K562 (cell line): ENCODE results near the gene ZBTB46. TPM values are rescaled to one million over a fixed set of nuclear protein-coding genes. Genes with fewer than 3 reads are reported as not detected.

Experiments used
- ATAC-seq: fragments of 200-7000 bp; cut with Tn5 transposase; 3 replicates; pipeline ENCODE4 v1.9.1; 2020; ENCODE audit warnings: moderate library complexity
- BruUV-seq: library from RNA; stranded (reverse); fragments of 400-500 nt; replicated peaks from 2 replicates; lab custom pipeline; 2021; lab: Mats Ljungman, UMichigan
- CTCF ChIA-PET: fragments of 300-600 bp; formaldehyde crosslinking; extraction: SDS; loops from one replicate; lab custom pipeline; 2021; ENCODE audit warnings: low intra/inter-chr PET ratio; lab: Yijun Ruan, JAX
- POLR2A ChIA-PET: fragments of 300-600, 350-650 bp; sonication (Branson Sonifier 250); formaldehyde crosslinking; extraction: SDS; loops from one replicate; lab custom pipeline; 2021; ENCODE audit warnings: antibody characterized with exemption, inconsistent platforms; lab: Yijun Ruan, JAX
- DNase-seq, 4 experiments: peaks; one replicate each; pipeline versions ENCODE4 v3.0.0 to v3.0.0-alpha.2; 2011 to 2018; ENCODE audit warnings: low spot score in 3 of 4, mixed read lengths in 3 of 4; ENCODE audit errors: extremely low read depth in 1 of 4
- FAIRE-seq: peaks from 2 replicates; lab custom pipeline; 2011; peaks lifted over from hg19 to GRCh38; lab: Jason Lieb, UNC
- H2AFZ ChIP-seq: 2 replicates; pipeline ENCODE4 v1.6.0; 2011; ENCODE audit warnings: low read depth, low read length, control low read depth, inconsistent platforms
- H3K27ac ChIP-seq: fragments of 200-600 bp; 3 replicates; pipeline ENCODE4 v1.8.0; 2011; ENCODE audit warnings: low read depth, mild to moderate bottlenecking, control low read depth, inconsistent platforms, low read length, moderate library complexity, mixed read lengths; ENCODE audit errors: extremely low read depth
- H3K27me3 ChIP-seq, 2 experiments: fragments of 300-600 bp in 1 of 2; 2 replicates in 1 of 2; 3 replicates in 1 of 2; pipeline versions ENCODE4 v1.6.0 to v1.8.0; 2011; ENCODE audit warnings: inconsistent platforms in 2 of 2, low read length in 2 of 2, mild to moderate bottlenecking in 1 of 2, mixed read lengths in 1 of 2, moderate library complexity in 1 of 2; ENCODE audit not compliant: control insufficient read depth in 2 of 2, insufficient read depth in 2 of 2
- H3K36me3 ChIP-seq: fragments of 300-600 bp; 3 replicates; pipeline ENCODE4 v1.8.0; 2011; ENCODE audit warnings: mild to moderate bottlenecking, low read length, inconsistent platforms; ENCODE audit not compliant: control insufficient read depth, insufficient read depth
- H3K4me1 ChIP-seq, 2 experiments: fragments of 200-600 bp in 1 of 2; replicated peaks in 1 of 2; 2 replicates in 1 of 2; 3 replicates in 1 of 2; pipeline versions ENCODE4 v1.5.1 to v1.8.0; 2011; ENCODE audit warnings: inconsistent platforms in 2 of 2, low read length in 2 of 2, mild to moderate bottlenecking in 1 of 2, mixed read lengths in 1 of 2, moderate library complexity in 1 of 2; ENCODE audit not compliant: control insufficient read depth in 2 of 2, insufficient read depth in 2 of 2
- H3K4me2 ChIP-seq: 2 replicates; pipeline ENCODE4 v1.6.1; 2011; ENCODE audit warnings: low read length, control low read depth, inconsistent platforms, mixed read lengths; ENCODE audit not compliant: insufficient read depth
- H3K4me3 ChIP-seq: fragments of 200-600 bp; sonication (generic), shearing (Covaris generic); 2 replicates; pipeline ENCODE4 v1.5.1; 2016; ENCODE audit warnings: control low read depth, inconsistent platforms
- H3K79me2 ChIP-seq: fragments of 200-600 bp; 3 replicates; pipeline ENCODE4 v1.8.0; 2011; ENCODE audit warnings: low read length, inconsistent platforms; ENCODE audit not compliant: control insufficient read depth, insufficient read depth
- H3K9ac ChIP-seq, 2 experiments: 2 replicates each; pipeline versions ENCODE4 v1.6.0 to v1.6.1; 2011; ENCODE audit warnings: low read depth in 2 of 2, low read length in 2 of 2, control low read depth in 1 of 2, inconsistent platforms in 1 of 2, mild to moderate bottlenecking in 1 of 2, mixed read lengths in 1 of 2; ENCODE audit not compliant: insufficient read depth in 1 of 2
- H3K9me1 ChIP-seq: one replicate; pipeline ENCODE4 v1.6.0; 2011; ENCODE audit warnings: inconsistent platforms, mild to moderate bottlenecking, low read length, moderate library complexity; ENCODE audit not compliant: control insufficient read depth, insufficient read depth
- H3K9me3 ChIP-seq: replicated peaks from 2 replicates; pipeline ENCODE4 v1.5.1; 2011; ENCODE audit warnings: low read depth, low read length, inconsistent platforms; ENCODE audit not compliant: control insufficient read depth, insufficient read depth
- H4K20me1 ChIP-seq: replicated peaks from 2 replicates; pipeline ENCODE4 v1.6.1; 2011; ENCODE audit warnings: low read length, inconsistent platforms, mixed read lengths; ENCODE audit not compliant: control insufficient read depth, insufficient read depth
- BRF2 ChIP-seq: IDR thresholded peaks from 3 replicates; pipeline ENCODE4 v1.6.1; 2011; ENCODE audit warnings: borderline replicate concordance, mild to moderate bottlenecking; ENCODE audit not compliant: insufficient read length, insufficient read depth
- CREBBP ChIP-seq: IDR thresholded peaks from one replicate; pipeline ENCODE4 v1.6.1; 2012; ENCODE audit warnings: low read depth, mild to moderate bottlenecking, control low read depth, inconsistent platforms, low read length
- RBM22 ChIP-seq: fragments of 200-400 bp; formaldehyde crosslinking; IDR thresholded peaks from 2 replicates; pipeline ENCODE4 v1.6.1; 2018; ENCODE audit warnings: low read length, low read depth; ENCODE audit not compliant: poor library complexity, severe bottlenecking
- ZC3H8 ChIP-seq: fragments of 450-650 bp; IDR thresholded peaks from 2 replicates; pipeline ENCODE4 v1.6.1; 2017
- ZFP1 ChIP-seq: fragments of 450-650 bp; formaldehyde crosslinking; IDR thresholded peaks from 2 replicates; pipeline ENCODE4 v1.4.0; 2020; ENCODE audit warnings: mild to moderate bottlenecking, mixed read lengths
- ZKSCAN1 ChIP-seq: fragments of 150-350 bp; IDR thresholded peaks from 2 replicates; pipeline ENCODE4 v1.6.1; 2016; ENCODE audit warnings: low read depth, low read length
- ZNF57 ChIP-seq: fragments of 450-650 bp; formaldehyde crosslinking; IDR thresholded peaks from 2 replicates; pipeline ENCODE4 v1.4.0; 2020; ENCODE audit warnings: mild to moderate bottlenecking, moderate library complexity
- WGBS: fragments of 100-300 bp; shearing (Covaris generic); methylation state at CpG from one replicate; pipeline ENCODE4 v1.1.6; 2016; ENCODE audit warnings: low coverage, mixed read lengths; ENCODE audit not compliant: insufficient coverage; ENCODE audit errors: missing lambda C conversion rate; 5-methylcytosine and 5-hydroxymethylcytosine counted together
- in situ Hi-C: fragments of 300-500 bp; cut with MboI; formaldehyde crosslinking; loops from 4 replicates; pipeline ENCODE4 v1.15.0; 2018; ENCODE audit warnings: inconsistent platforms, mixed read lengths
- intact Hi-C: fragments of 100-400 bp; cut with micrococcal nuclease; formaldehyde crosslinking; loops from 2 replicates; pipeline ENCODE4 v1.14.2; 2022
- polyA plus RNA-seq, 8 experiments: library from polyadenylated mRNA; depleted of rRNA in 4 of 8; stranded (reverse) in 5 of 8; unstranded in 3 of 8; fragments of >200 nt; fragmentation: Nextera tagmentation in 2 of 8; fragmentation: Illumina TruSeq in 1 of 8; extraction: Ambion mirVana in 2 of 8; extraction: Trizol in 1 of 8; gene quantifications; 2 replicates each; pipeline versions ENCODE4 v1.2.1 to v1.2.3, GENCODE V29; 2011 to 2014; ENCODE audit warnings: inconsistent platforms in 1 of 8, missing spikeins in 1 of 8
- total RNA-seq, 7 experiments: library from RNA; depleted of rRNA in 6 of 7; stranded (reverse); fragments of >200 nt in 6 of 7; fragmentation: Illumina TruSeq in 2 of 7; extraction: Trizol in 2 of 7; gene quantifications; 2 replicates each; pipeline versions ENCODE4 v1.2.1 to v1.2.3, GENCODE V29; 2011 to 2021; ENCODE audit warnings: low replicate concordance in 1 of 7
- TF ChIP-seq, protein P1 (sequence below), 2 experiments: IDR thresholded peaks; 2 replicates each; pipeline ENCODE4 v1.6.1; 2012; ENCODE audit warnings: improper control_type of control experiment in 2 of 2, low read depth in 2 of 2, low read length in 2 of 2, borderline replicate concordance in 1 of 2
- TF ChIP-seq, protein P2 (sequence below), 3 experiments: fragments of 200-800 bp in 1 of 3; fragments of 250-450 bp in 1 of 3; fragments of 450-650 bp in 1 of 3; sonication (Bioruptor Pico) in 1 of 3; sonication (Bioruptor generic) in 1 of 3; formaldehyde crosslinking in 1 of 3; IDR thresholded peaks; 2 replicates each; pipeline versions ENCODE4 v1.6.1 to v1.8.0; 2016 to 2022; ENCODE audit warnings: mild to moderate bottlenecking in 2 of 3, missing genetic modification characterization in 2 of 3, missing compliant biosample characterization in 1 of 3, moderate library complexity in 1 of 3

The ZBTB46 gene
- total and polyA plus RNA-seq, 9 of the 15 experiments (the other 6 are each of a cell fraction or from before 2014, with no cell fraction given), result 0.29 to 4.1 (median 1.1) TPM

DNA sequence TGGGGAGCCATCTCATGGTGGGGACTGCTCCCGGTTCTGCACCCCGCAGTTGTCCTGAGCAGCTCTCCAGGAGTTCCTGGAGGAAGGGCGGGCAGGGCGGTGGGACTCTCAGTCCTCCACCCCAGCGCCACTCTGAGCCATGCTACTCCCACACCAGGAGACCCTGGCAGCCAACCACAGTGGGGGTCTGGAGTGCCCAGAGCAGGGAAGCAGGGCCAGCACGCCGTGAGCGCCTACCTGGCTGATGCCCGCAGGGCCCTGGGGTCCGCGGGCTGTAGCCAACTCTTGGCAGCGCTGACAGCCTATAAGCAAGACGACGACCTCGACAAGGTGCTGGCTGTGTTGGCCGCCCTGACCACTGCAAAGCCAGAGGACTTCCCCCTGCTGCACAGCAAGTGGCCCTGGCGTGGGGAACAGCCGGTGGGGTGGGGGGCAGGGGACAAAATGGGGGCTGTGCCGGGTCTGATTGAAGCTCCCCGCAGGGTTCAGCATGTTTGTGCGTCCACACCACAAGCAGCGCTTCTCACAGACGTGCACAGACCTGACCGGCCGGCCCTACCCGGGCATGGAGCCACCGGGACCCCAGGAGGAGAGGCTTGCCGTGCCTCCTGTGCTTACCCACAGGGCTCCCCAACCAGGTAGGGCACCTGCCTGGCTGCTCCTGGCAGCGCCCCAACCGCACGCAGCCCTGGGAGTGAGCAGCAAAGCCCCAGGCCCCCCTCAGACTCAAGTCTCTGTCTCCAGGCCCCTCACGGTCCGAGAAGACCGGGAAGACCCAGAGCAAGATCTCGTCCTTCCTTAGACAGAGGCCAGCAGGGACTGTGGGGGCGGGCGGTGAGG, 136.3 kb downstream of the ZBTB46 start (continued):
- TF ChIP-seq BRF2, result no peak

GRCh38 chr20:63693733-63694583, 137.1 kb downstream of the ZBTB46 start:
- in situ Hi-C loops, result no loop called here
- Histone ChIP-seq H3K9me1 (no peaks in the 10 kb centered on the region), H3K9ac (0 out of 4 replicates have a peak overlapping the region, but pooled peaks of 1 of the 2 experiments have one; percentile 17), H3K36me3 (peaks cover 37% of the 10 kb centered on the region; the same call in 2 of the 3 replicates), H3K4me3 (no peak overlapping the region), H3K79me2 (no peaks in the 10 kb centered on the region), H2AFZ (no peak overlapping the region), H3K27ac (no peak overlapping the region), H3K4me1 (peaks cover 2 to 74% of the 10 kb centered on the region in 2 experiments; a peak in 3 of 5 replicates), H3K9me3 (no peaks in the 10 kb centered on the region), H3K4me2 (no peak overlapping the region), H3K27me3 (no peaks in the 10 kb centered on the region), H4K20me1 (no peaks in the 10 kb centered on the region; the same call in 1 of the 2 replicates)
- ChIA-PET CTCF (interaction anchor here (0.6 kb wide), 1 partner anchor 127 kb away, joined by 3 read pairs; no protein-coding TSS in a partner anchor), POLR2A (no interaction called here)
- no TSS peak for BruUV-seq
- WGBS, result 94% methylated on average over 18 of the region's 21 CpGs
- ATAC-seq, result no peak
- intact Hi-C loops, result no loop called here
- no peak for FAIRE-seq
- DNase-seq, result no peak
- no peak for TF ChIP-seq ZNF57 (CRISPR knock-in tag)
- TF ChIP-seq, protein P1, sequence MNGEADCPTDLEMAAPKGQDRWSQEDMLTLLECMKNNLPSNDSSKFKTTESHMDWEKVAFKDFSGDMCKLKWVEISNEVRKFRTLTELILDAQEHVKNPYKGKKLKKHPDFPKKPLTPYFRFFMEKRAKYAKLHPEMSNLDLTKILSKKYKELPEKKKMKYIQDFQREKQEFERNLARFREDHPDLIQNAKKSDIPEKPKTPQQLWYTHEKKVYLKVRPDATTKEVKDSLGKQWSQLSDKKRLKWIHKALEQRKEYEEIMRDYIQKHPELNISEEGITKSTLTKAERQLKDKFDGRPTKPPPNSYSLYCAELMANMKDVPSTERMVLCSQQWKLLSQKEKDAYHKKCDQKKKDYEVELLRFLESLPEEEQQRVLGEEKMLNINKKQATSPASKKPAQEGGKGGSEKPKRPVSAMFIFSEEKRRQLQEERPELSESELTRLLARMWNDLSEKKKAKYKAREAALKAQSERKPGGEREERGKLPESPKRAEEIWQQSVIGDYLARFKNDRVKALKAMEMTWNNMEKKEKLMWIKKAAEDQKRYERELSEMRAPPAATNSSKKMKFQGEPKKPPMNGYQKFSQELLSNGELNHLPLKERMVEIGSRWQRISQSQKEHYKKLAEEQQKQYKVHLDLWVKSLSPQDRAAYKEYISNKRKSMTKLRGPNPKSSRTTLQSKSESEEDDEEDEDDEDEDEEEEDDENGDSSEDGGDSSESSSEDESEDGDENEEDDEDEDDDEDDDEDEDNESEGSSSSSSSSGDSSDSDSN (IDR thresholded peaks at IDR 0.05; ENCODE audit: borderline replicate concordance in 1 of 2, low read depth in 2 of 2, low read length in 2 of 2), result no peak
- TF ChIP-seq ZFP1, result no peak
- TF ChIP-seq, protein P2, sequence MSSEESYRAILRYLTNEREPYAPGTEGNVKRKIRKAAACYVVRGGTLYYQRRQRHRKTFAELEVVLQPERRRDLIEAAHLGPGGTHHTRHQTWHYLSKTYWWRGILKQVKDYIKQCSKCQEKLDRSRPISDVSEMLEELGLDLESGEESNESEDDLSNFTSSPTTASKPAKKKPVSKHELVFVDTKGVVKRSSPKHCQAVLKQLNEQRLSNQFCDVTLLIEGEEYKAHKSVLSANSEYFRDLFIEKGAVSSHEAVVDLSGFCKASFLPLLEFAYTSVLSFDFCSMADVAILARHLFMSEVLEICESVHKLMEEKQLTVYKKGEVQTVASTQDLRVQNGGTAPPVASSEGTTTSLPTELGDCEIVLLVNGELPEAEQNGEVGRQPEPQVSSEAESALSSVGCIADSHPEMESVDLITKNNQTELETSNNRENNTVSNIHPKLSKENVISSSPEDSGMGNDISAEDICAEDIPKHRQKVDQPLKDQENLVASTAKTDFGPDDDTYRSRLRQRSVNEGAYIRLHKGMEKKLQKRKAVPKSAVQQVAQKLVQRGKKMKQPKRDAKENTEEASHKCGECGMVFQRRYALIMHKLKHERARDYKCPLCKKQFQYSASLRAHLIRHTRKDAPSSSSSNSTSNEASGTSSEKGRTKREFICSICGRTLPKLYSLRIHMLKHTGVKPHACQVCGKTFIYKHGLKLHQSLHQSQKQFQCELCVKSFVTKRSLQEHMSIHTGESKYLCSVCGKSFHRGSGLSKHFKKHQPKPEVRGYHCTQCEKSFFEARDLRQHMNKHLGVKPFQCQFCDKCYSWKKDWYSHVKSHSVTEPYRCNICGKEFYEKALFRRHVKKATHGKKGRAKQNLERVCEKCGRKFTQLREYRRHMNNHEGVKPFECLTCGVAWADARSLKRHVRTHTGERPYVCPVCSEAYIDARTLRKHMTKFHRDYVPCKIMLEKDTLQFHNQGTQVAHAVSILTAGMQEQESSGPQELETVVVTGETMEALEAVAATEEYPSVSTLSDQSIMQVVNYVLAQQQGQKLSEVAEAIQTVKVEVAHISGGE (CRISPR knock-in tag; IDR thresholded peaks at IDR 0.05), result no peak
- TF ChIP-seq ZKSCAN1, result no peak
- peak; percentile 43 for TF ChIP-seq RBM22
- no peak for TF ChIP-seq ZC3H8
- no peak for TF ChIP-seq CREBBP
